ENCODE results near the gene TMPRSS15. TPM values are rescaled to one million over a fixed set of nuclear protein-coding genes. Genes with fewer than 3 reads are reported as not detected.

The TMPRSS15 gene
- polyA plus RNA-seq (2011; rRNA removed) = 0.05 and 0.14 TPM in 2 replicates
- polyA plus RNA-seq (2012; cell fraction: cytosol; rRNA removed) = 0.01 TPM in 2 replicates
- polyA plus RNA-seq (2012; cell fraction: nucleus; rRNA removed) = not detected in 2 replicates
- polyA plus RNA-seq (2017; fragmentation: RNase III; extraction: RNeasy Plus Mini Kit Qiagen cat#74134 plus additional on column Dnase treatment) = not detected in 3 replicates
- not detected in 2 replicates for polyA minus RNA-seq (2011; rRNA and poly(A)+ RNA removed)

GRCh38 chr21:18403735-18404450 lies at the start of gene TMPRSS15:
Gene TMPRSS15 (minus strand): TSS chr21:18403785. CDS start chr21:18403622, 163 bp downstream.
- Histone ChIP-seq H3K4me1 (no peaks in the 10 kb centered on the region), H3K27ac (no peak within 1 kb of the TSS), H3K4me2 (no peak within 1 kb of the TSS), H3K9me3 (no peaks in the 10 kb centered on the region), H3K4me3 (no peak within 1 kb of the TSS)
- FAIRE-seq (no peak), ATAC-seq (no peak), DNase-seq (ENCODE audit: low read depth in 1 of 2, low spot score in 1 of 2) (no peak)
- 0% methylated on average over 1 of the region's 1 CpG for WGBS (ENCODE audit: missing lambda C conversion rate)
- ChIA-PET POLR2A (no interaction called here), CTCF (no interaction called here)
- TF ChIP-seq ESRRA (IDR thresholded peaks at IDR 0.05; ENCODE audit: borderline replicate concordance, low read length) (no peak), HES2 (IDR thresholded peaks at IDR 0.05) (no peak), REST (IDR thresholded peaks at IDR 0.05) (no peak)

- ATAC-seq (no peak), FAIRE-seq (no peak)
- H3K4me2 ChIP-seq = no peak overlapping the region
These were observed 48.1 kb upstream of the TMPRSS15 start for GRCh38 chr21:18451670-18452069.

GRCh38 chr21:18449605-18450550 lies 46.3 kb upstream of the TMPRSS15 start:
- no peak for TF ChIP-seq BCL3 (IDR thresholded peaks at IDR 0.05)
- TF ChIP-seq POLR2A (IDR thresholded peaks at IDR 0.05; ENCODE audit: low read length) = no peak
- no peak for TF ChIP-seq ZFP36 (IDR thresholded peaks at IDR 0.05; ENCODE audit: borderline replicate concordance, partially characterized antibody)
- TF ChIP-seq FOXS1 (CRISPR knock-in tag; IDR thresholded peaks at IDR 0.05) = no peak
- no peak for TF ChIP-seq MAZ (IDR thresholded peaks at IDR 0.05; ENCODE audit: borderline replicate concordance, low read depth, low read length)
- no peak for TF ChIP-seq NFE2L2 (conservative IDR thresholded peaks at IDR 0.05; ENCODE audit: low read length)
- no peak for TF ChIP-seq GATA3 (IDR thresholded peaks at IDR 0.05; ENCODE audit: borderline replicate concordance)
- no peak for TF ChIP-seq HES2 (IDR thresholded peaks at IDR 0.05)
- TF ChIP-seq POLR2AphosphoS2 (conservative IDR thresholded peaks at IDR 0.05; ENCODE audit: low read length) = no peak
- no peak for TF ChIP-seq ESRRA (IDR thresholded peaks at IDR 0.05; ENCODE audit: borderline replicate concordance, low read length)
- no peak for TF ChIP-seq EP300 (IDR thresholded peaks at IDR 0.05)
- TF ChIP-seq JUNB (IDR thresholded peaks at IDR 0.05) = no peak
- no peak for TF ChIP-seq ATOH8 (CRISPR knock-in tag; IDR thresholded peaks at IDR 0.05; ENCODE audit: low read depth)
- TF ChIP-seq FOSL2 (IDR thresholded peaks at IDR 0.05) = no peak
- no peak for TF ChIP-seq FOSL2 (CRISPR knock-in tag; IDR thresholded peaks at IDR 0.05)
- TF ChIP-seq RARB (CRISPR knock-in tag; IDR thresholded peaks at IDR 0.05) = no peak
- no peak for TF ChIP-seq HOXB5 (CRISPR knock-in tag; IDR thresholded peaks at IDR 0.05)
- WGBS (ENCODE audit: missing lambda C conversion rate) = 1% methylated on average over 8 of the region's 8 CpGs
- ChIA-PET CTCF (no interaction called here), POLR2A (no interaction called here)
- FAIRE-seq (no peak), DNase-seq (ENCODE audit: low read depth in 1 of 2, low spot score in 1 of 2) (no peak), ATAC-seq (no peak)
- Histone ChIP-seq H3K4me3 (no peak overlapping the region), H3K4me2 (no peak overlapping the region), H3K4me1 (no peaks in the 10 kb centered on the region), H3K9me3 (no peaks in the 10 kb centered on the region), H3K27ac (no peak overlapping the region)

More at GRCh38 chr21:18451670-18452069, 48.1 kb upstream of the TMPRSS15 start:
- DNase-seq (ENCODE audit: low read depth in 1 of 2, low spot score in 1 of 2) = no peak
- ChIA-PET CTCF (no interaction called here), POLR2A (no interaction called here)
- Histone ChIP-seq H3K4me1 (no peaks in the 10 kb centered on the region), H3K4me3 (no peak overlapping the region), H3K27ac (no peak overlapping the region), H3K9me3 (no peaks in the 10 kb centered on the region)
- 2% methylated on average over 2 of the region's 2 CpGs for WGBS (ENCODE audit: missing lambda C conversion rate)
- TF ChIP-seq ATOH8 (CRISPR knock-in tag; IDR thresholded peaks at IDR 0.05; ENCODE audit: low read depth) (no peak), RFX5 (IDR thresholded peaks at IDR 0.05) (no peak), HES2 (IDR thresholded peaks at IDR 0.05) (no peak), BHLHE40 (IDR thresholded peaks at IDR 0.05; ENCODE audit: low read depth, low read length) (no peak)
